Measurements from ENCODE around the gene RANBP10. TPM values are rescaled to one million over a fixed set of nuclear protein-coding genes. Genes with fewer than 3 reads are reported as not detected.

RANBP10 gene
- total RNA-seq, 1 experiment from 2014 or later, result 15.6 TPM

DNA sequence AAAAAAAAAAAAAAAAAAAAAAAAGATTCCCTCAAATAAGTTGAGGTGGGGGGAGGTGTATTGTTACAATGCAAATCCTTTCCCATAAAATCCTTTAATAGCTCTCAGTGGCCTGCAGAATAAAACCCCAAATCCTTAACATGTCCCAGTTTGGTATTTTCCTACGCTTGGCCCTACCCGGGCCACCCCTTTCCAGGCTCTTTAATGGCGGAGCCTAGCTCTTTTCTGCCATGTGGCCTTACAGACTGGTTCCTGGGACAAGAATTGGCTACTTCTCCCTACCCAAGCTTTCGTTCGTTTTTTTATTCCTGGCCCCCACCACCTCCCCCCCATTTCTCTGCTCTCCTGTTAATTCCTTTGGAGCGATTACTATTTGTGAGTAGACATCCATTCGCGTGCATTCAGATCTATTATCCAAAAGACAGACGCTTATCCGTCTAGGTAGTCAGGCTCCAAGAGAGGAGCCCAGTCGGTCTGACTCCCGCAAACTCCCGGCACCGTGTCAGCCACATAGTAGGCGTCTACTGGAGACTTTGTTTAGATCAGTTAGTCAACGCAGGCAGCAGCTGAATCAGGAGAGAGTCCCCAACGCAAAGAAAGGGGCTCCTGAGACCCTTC lies 34.9 kb upstream of the RANBP10 start:
- no peak overlapping the region for H3T11ph ChIP-seq (ENCODE audit: low read length)
- H2BK12ac ChIP-seq (ENCODE audit: insufficient read length, low read depth, low read length), result no peak overlapping the region
- no peak overlapping the region for H2BK5ac ChIP-seq (ENCODE audit: insufficient read length, low read length)
- Mint-ChIP-seq H3K9me3 (no peaks in the 10 kb centered on the region), H3K4me1 (peaks cover 36 to 42% of the 10 kb centered on the region in 2 experiments), H3K27ac (peak overlapping the region; percentile 90 to 99 (median 97)), H3K36me3 (ENCODE audit: insufficient read depth in 1 of 3, low read depth in 3 of 3) (peaks cover 0 to 7% (median 4%) of the 10 kb centered on the region in 3 experiments; a peak in 4 of 7 replicates), H3K27me3 (ENCODE audit: low read depth) (no peaks in the 10 kb centered on the region), H3K4me3 (peak overlapping the region; percentile 90 to 93)
- no peaks in the 10 kb centered on the region for H4K20me1 ChIP-seq (ENCODE audit: control insufficient read depth, insufficient read depth, insufficient read length)
- no peak overlapping the region for H2BK20ac ChIP-seq (ENCODE audit: low read depth, low read length, poor library complexity, severe bottlenecking)
- peaks cover 10% of the 10 kb centered on the region; the same call in 1 of the 2 replicates for H3K4me1 ChIP-seq (ENCODE audit: insufficient read depth, low read length)
- peak overlapping the region; percentile 7 for H3K9ac ChIP-seq (ENCODE audit: extremely low read depth, insufficient read length, low read length)
- H3K56ac ChIP-seq (ENCODE audit: insufficient read length, low read depth, low read length), result no peak overlapping the region
- H3K79me2 ChIP-seq (ENCODE audit: insufficient read depth, low read length), result no peaks in the 10 kb centered on the region; the same call in 1 of the 2 replicates
- no peak overlapping the region for H3K4ac ChIP-seq (ENCODE audit: low read depth, low read length)
- no peak for TF ChIP-seq CTCF (conservative IDR thresholded peaks at IDR 0.05)
- no peak overlapping the region for H3K23ac ChIP-seq (ENCODE audit: insufficient read length, low read depth, low read length)
- no peak overlapping the region for H2AK5ac ChIP-seq (ENCODE audit: insufficient read length, low read length)
- H3K4me2 ChIP-seq (ENCODE audit: insufficient read depth, insufficient read length, low read length), result peak overlapping the region; percentile 15
- H3K27ac ChIP-seq (ENCODE audit: insufficient read length, low read depth, low read length), result no peak overlapping the region
- no peak overlapping the region for H2AFZ ChIP-seq (ENCODE audit: low read length)
- H3K14ac ChIP-seq (ENCODE audit: insufficient read depth, low read length), result peak overlapping the region; percentile 85; the same call in 1 of the 2 replicates
- no peak overlapping the region for H4K91ac ChIP-seq (ENCODE audit: insufficient read length, low read depth, low read length)
- no peak overlapping the region for H4K8ac ChIP-seq (replicated peaks; ENCODE audit: insufficient read length, low read depth, low read length)
- no peaks in the 10 kb centered on the region for H3K27me3 ChIP-seq (ENCODE audit: insufficient read depth, low read length)
- no peak overlapping the region for H2BK15ac ChIP-seq (ENCODE audit: low read depth, low read length)
- no peaks in the 10 kb centered on the region for H3K9me3 ChIP-seq (ENCODE audit: control insufficient read depth, low read depth, low read length)
- peak overlapping the region; percentile 91 for H3K18ac ChIP-seq (ENCODE audit: insufficient read length, low read depth, low read length)
- H2BK120ac ChIP-seq (ENCODE audit: low read depth, low read length, poor library complexity, severe bottlenecking), result no peak overlapping the region
- DNase-seq, result no peak
- WGBS (ENCODE audit: extremely low coverage, insufficient read length, low lambda C conversion rate), result no CpG with 5 or more reads among the region's 17 CpGs
- peaks cover 13% of the 10 kb centered on the region for H3K23me2 ChIP-seq (ENCODE audit: insufficient read length, low read depth, low read length, poor library complexity, severe bottlenecking)
- no peak overlapping the region for H4K5ac ChIP-seq (ENCODE audit: insufficient read length, low read depth, low read length)
- no peaks in the 10 kb centered on the region for H3K79me1 ChIP-seq (ENCODE audit: insufficient read depth, low read depth, low read length, poor library complexity, severe bottlenecking)
